ENCODE data around the gene ZNF300.
"Not testable (repeated sequence)": the region's sequence is repeated elsewhere in the genome, so short reads cannot be mapped to it uniquely, and the experiment has no call there.

Gene ZNF300

GRCh38 chr5:150904479-150905311, at the start of gene ZNF300:
ZNF300 (minus strand) TSS chr5:150904980; CDS start chr5:150903155, 1,825 bp downstream.
- no peak for FAIRE-seq
- peak; percentile 68 for DNase-seq (ENCODE audit: low spot score)

GRCh38 chr5:150948539-150948938, 43.8 kb upstream of the ZNF300 start:
- FAIRE-seq: no peak
- DNase-seq (ENCODE audit: low spot score): peak; percentile 42

- no peak for DNase-seq (ENCODE audit: low spot score)
Observed at GRCh38 chr5:150946351-150946905, 41.6 kb upstream of the ZNF300 start.

DNA sequence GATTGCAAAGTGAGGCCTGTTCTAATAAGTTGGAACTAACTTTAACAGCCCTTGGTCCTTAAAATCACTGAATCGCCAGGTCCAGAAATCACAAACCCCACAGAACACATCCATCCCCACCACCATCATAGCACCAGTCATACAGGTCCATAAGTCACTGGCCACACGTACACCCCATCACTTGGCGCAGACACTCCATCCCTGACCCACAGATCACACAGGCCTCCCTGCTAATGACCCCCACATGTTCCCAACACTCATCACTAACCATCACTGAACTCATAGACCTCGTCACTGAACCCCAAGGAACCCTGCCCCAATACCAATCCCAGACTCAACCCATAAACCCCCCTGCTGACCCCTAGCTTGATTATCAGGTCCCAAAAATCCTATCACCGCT, 41.2 kb upstream of the ZNF300 start:
- no peak for FAIRE-seq
- DNase-seq (ENCODE audit: low spot score): no peak

More at GRCh38 chr5:150946351-150946905, 41.6 kb upstream of the ZNF300 start:
- no peak for FAIRE-seq

GRCh38 chr5:150945486-150945885, 40.7 kb upstream of the ZNF300 start:
- DNase-seq (ENCODE audit: low spot score): no peak
- FAIRE-seq: no peak

DNA sequence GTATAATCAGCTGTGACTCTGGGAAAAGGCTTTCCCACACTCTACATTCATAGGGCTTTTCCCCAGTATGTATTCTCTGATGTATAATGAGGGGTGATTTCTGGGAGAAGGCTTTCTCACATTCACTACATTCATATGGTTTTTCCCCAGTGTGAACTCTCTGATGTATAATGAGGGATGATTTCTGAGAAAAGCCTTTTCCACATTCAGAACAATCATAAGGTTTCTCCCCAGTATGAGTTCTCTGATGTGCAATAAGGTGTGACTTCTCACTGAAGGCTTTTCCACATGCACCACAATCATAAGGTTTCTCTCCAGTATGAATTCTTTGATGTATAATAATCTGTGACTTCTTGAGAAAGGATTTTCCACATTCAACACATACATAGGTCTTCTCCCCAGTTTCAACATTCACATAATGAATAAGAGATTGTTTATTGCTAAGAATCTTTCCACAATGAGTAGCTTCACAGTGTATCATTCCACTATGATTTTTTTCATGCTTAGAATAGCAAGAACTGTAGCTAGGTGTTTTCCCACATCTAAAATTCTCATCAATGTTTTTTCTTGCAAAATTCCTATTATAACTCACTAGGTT, 26.7 kb upstream of the ZNF300 start:
- FAIRE-seq (no peak), DNase-seq (ENCODE audit: low spot score) (no peak)

GRCh38 chr5:150918613-150919012, 13.8 kb upstream of the ZNF300 start:
- DNase-seq (ENCODE audit: low spot score) (peak; percentile 73), FAIRE-seq (no peak)

DNA sequence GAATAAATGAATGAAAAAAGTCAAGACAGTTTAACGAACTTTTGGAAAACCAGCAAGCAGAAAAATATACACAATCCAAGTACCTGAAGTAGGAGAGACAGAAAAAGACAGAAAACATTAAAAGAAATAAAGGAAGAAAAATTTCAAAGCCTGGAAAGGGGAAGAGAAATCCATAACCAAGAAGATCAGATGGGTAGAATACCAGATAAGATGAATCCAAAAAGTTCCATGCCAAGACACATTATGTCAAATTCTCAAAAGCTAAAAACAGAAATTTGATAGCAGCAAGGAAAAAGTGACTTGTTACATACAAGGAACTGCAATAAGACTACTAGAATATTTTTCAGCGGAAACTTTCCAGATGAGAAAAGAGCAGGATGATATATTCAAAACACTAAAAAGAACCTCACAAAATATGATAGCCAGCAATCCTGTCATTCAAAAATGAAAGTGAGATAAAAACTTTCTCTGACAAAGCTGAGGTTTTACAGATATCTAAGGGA, 7.6 kb upstream of the ZNF300 start:
- FAIRE-seq: no peak
- DNase-seq (ENCODE audit: low spot score): no peak

GRCh38 chr5:150905312-150905683, 518 bp upstream of the ZNF300 start:
- FAIRE-seq: no peak

GRCh38 chr5:150901446-150901845, 3.3 kb downstream of the ZNF300 start:
- FAIRE-seq: no peak
- no peak for DNase-seq (ENCODE audit: low spot score)

More at GRCh38 chr5:150905312-150905683, 518 bp upstream of the ZNF300 start:
- no peak for DNase-seq (ENCODE audit: low spot score)

DNA sequence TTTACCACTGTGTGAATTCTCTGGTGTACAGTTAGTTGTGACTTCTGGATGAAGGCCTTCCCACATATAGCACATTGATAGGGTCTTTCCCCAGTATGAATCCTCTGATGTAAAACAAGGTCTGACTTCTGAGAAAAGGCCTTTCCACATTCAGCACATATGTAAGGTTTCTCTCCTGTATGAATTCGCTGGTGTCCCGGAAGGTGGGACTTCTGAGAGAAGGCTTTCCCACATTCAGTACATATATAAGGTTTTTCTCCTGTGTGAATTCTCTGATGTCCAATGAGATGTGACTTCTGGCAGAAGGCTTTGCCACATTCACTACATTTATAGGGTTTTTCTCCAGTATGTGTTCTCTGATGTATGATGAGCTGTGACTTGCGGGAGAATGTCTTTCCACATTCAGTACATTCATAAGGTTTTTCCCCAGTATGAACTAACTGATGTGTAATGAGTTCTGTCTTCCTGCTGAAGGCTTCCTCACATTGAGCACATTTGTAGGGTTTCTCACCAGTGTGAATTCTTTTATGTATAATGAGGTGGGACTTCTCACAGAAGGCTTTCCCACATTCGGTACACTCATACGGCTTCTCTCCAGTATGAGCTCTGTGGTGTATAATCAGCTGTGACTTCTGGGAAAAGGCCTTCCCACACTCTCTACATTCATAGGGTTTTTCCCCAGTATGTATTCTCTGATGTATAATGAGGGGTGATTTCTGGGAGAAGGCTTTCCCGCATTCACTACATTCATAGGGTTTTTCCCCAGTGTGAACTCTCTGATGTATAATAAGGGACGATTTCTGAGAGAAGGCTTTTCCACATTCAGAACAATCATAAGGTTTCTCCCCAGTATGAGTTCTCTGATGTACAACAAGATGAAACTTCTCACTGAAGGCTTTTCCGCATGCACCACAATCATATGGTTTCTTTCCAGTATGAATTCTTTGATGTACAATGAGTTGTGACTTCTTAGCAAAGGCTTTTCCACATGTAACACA, 9.1 kb downstream of the ZNF300 start:
- FAIRE-seq: no peak
- no peak for DNase-seq (ENCODE audit: low spot score)

DNA sequence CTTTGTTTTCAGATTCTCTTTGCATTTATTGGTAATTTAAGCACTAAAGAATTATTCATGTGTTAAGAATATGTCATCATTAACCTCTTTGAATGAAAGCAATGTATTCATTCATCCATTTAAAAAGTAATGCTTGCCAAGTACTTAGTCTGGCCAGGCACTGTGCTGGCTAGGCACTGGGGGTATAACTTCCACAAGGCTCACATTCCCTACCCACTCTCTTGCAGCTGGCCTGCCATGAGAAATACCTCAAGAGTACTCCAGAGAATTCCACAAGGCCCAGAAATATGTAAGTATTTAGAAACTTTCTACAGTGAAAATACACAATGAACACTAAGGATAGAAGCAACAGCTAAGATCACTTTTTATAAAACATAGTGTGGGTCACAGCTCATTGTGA, 25.4 kb downstream of the ZNF300 start:
- DNase-seq (ENCODE audit: low spot score) (no peak), FAIRE-seq (no peak)

DNA sequence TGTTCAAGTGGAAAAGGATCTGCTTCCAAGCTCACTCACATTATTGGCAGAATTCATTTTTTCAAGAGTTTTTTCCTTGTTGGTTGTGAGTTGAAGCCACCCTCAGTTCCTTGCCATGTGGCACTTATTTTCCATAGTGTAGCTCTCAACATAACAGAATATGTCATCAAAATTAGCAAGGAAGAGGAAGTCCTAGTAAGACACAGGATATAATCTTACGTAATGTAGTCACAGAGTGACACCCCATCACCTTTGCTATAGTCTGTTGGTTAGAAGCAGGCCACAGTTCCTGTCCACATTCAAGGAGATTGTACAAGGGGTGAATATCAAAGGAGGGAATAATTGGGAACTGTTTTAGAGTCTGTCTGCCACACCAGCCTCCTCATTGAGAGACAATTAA, 42.7 kb downstream of the ZNF300 start:
- FAIRE-seq: no peak

DNA sequence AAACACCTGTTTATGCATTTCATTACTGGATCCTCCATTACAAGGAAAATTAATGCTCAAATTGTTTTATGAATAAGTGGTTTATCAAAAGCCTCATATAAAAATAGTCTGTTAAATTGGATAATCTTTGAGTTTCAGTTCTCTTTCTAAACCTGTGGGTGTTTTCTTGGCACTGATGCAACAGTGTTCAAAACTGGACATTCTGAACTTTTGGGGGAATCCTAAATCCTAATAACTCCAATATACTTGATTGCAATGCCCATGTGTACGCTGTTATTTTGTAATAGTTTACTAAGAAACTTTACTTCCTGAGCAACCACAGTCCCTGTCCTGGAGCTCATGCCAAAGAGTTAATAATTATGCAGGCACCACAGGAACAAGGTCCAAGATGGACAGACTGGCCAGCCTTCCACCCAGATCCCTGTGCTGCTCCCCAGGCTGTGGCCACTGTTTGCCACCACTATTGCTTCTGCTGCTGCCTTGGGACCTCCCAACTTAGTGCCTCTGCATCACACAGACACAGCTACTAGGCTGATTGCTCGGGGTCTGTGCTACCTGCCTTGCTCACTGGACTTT, 44.4 kb downstream of the ZNF300 start:
- no peak for FAIRE-seq
- no peak for DNase-seq (ENCODE audit: low spot score)

More for the DNA sequence above, 42.7 kb downstream of the ZNF300 start:
- no peak for DNase-seq (ENCODE audit: low spot score)

- not testable (repeated sequence) for DNase-seq (ENCODE audit: low spot score); FAIRE-seq
Observed at GRCh38 chr5:150856700-150857099, 48.1 kb downstream of the ZNF300 start.

- FAIRE-seq (no peak), DNase-seq (ENCODE audit: low spot score) (no peak)
Observed at GRCh38 chr5:150853561-150853960, 51.2 kb downstream of the ZNF300 start.

GRCh38 chr5:150851039-150851438, 53.7 kb downstream of the ZNF300 start:
- DNase-seq (ENCODE audit: low spot score) (no peak), FAIRE-seq (no peak)

GRCh38 chr5:150848271-150848670, 56.5 kb downstream of the ZNF300 start:
- DNase-seq (ENCODE audit: low spot score) (no peak), FAIRE-seq (no peak)

DNA sequence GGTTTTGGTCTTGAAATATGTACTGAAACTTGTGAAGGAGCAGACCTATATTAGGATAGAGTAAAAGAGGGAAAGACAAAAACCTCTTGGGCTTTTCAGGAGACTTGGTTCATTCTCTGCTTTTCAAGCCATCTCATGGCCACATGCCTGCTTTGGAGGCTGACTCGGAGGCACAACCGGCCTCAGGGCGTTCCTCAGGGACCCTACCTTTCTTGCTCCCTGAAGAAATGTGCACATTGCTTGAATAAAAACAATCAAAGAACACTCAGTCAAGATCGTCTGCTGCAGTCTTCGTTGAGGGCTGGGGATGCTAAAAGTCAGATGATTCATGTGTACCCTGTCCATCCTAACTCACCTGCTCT, 57.5 kb downstream of the ZNF300 start:
- FAIRE-seq: no peak
- no peak for DNase-seq (ENCODE audit: low spot score)

DNA sequence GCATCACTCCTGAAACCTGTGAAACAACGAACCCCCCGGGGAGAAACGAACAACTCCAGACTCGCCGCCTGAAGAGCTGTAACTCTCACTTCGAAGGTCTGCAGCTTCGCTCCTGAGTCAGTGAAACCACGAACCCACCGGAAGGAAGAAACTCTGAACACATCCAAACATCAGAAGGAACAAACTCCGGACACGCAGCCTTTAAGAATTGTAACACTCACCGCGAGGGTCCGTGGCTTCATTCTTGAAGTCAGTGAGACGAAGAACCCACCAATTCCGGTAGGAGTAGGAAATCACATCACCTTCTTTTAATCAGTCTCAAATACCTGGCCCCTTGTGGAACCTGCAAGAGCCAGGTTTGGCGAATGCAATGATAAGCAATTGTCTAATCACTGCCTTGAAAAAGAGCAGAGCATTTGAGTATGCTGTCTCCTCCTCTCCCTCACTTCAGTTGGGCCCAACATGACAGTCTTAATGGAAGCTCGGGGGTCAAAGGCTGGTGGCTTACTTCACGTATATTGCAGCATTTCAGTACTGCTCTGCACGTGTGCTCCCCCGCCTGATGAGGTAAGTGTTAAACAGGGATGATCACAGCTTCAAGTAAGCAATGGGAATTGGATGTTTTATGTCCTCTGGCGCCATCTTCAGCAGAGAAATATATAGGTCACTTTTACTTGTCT, 58.0 kb downstream of the ZNF300 start:
- FAIRE-seq: peak; percentile 75
- DNase-seq (ENCODE audit: low spot score): peak; percentile 73
